Heart right ventricle (tissue), 16 donors: ENCODE measurements around the gene UXS1. TPM values are rescaled to one million over a fixed set of nuclear protein-coding genes. Genes with fewer than 3 reads are reported as not detected.

Experiments used
- ATAC-seq, 8 donors: fragments of 200-7000 bp; cut with Tn5 transposase; one replicate each; pipeline ENCODE4 v1.9.1; 2020; ENCODE audit warnings: mild to moderate bottlenecking in 8 of 8, moderate library complexity in 8 of 8, moderate number of reproducible peaks in 1 of 8
- DNase-seq, 2 donors: peaks; one replicate each; pipeline ENCODE4 v3.0.0-alpha.2; 2020
- H3K27ac ChIP-seq, 10 donors: fragments of 200-600 bp; sonication (generic) in 2 of 10; one replicate each; pipeline versions ENCODE4 v1.5.0 to v1.8.0; 2020 to 2022; ENCODE audit warnings: mild to moderate bottlenecking in 3 of 10
- H3K27me3 ChIP-seq, 7 donors: fragments of 200-600 bp; one replicate each; pipeline ENCODE4 v1.8.0; 2021 to 2022; ENCODE audit warnings: mild to moderate bottlenecking in 2 of 7
- H3K36me3 ChIP-seq, 9 donors: fragments of 200-600 bp; sonication (generic) in 1 of 9; one replicate each; pipeline versions ENCODE4 v1.5.0 to v1.8.0; 2020 to 2022; ENCODE audit warnings: mild to moderate bottlenecking in 2 of 9
- H3K4me1 ChIP-seq, 9 donors: fragments of 200-600 bp; sonication (generic) in 1 of 9; one replicate each; pipeline versions ENCODE4 v1.5.0 to v1.8.0; 2020 to 2022; ENCODE audit warnings: mild to moderate bottlenecking in 4 of 9
- H3K4me3 ChIP-seq, 10 donors: fragments of 200-600 bp; sonication (generic) in 2 of 10; one replicate each; pipeline versions ENCODE4 v1.5.0 to v1.8.0; 2020 to 2022; ENCODE audit warnings: mild to moderate bottlenecking in 7 of 10, moderate library complexity in 2 of 10
- H3K9me3 ChIP-seq, 11 donors: fragments of 200-600 bp in 10 of 11; sonication (generic) in 2 of 11; one replicate each; pipeline versions ENCODE4 v1.5.0 to v1.8.0; 2013 to 2022; ENCODE audit warnings: mild to moderate bottlenecking in 2 of 11, control low read depth in 1 of 11, moderate library complexity in 1 of 11
- CTCF ChIP-seq, 9 donors: fragments of 200-600 bp; sonication (generic) in 2 of 9; IDR thresholded peaks; one replicate each; pipeline versions ENCODE4 v1.5.0 to v1.8.0; 2021 to 2022; ENCODE audit warnings: antibody characterized with exemption in 9 of 9, mild to moderate bottlenecking in 5 of 9, moderate library complexity in 1 of 9
- WGBS, 2 donors: extraction: QIAGEN DNeasy Blood & Tissue Kit; methylation state at CpG; one replicate each; pipeline ENCODE4 v1.1.7; 2013; ENCODE audit warnings: inconsistent platforms in 1 of 2; 5-methylcytosine and 5-hydroxymethylcytosine counted together
- intact Hi-C, 10 donors: fragments of 100-400 bp; cut with DNase I; formaldehyde crosslinking; loops; one replicate each; pipeline versions ENCODE4 v1.11.1 to v1.14.2; 2022
- polyA plus RNA-seq, 2 donors: library from polyadenylated mRNA; stranded (reverse); fragments of 200-250 nt; gene quantifications; one replicate each; pipeline ENCODE4 v1.2.3, GENCODE V29; 2013
- total RNA-seq, 10 donors: library from RNA; stranded (reverse); fragmentation: NEBNext Ultra II Directional in 3 of 10; extraction: Animal tissue kit (Norgen Biotek cat#: 25700) in 3 of 10; gene quantifications; one replicate each; pipeline versions ENCODE4 v1.2.1 to v1.2.4, GENCODE V29; 2021 to 2023
- donor health status: Arrhythmogenic right ventricular cardiomyopathy.
- donor health status: ischemic (EF 13 %, LVEDD 7.1; RV severe dilation, severe dysfunction).
- donor health status: healthy with polysubstance abuse.
- donor health status: DM: no; HTN: yes; CAD: no.
- donor health status: DM: no; HTN: no; CAD: no.
- donor health status: ischemic (EF 25% LVEDD 6.9; RV normal size, moderate dysfunction).
- donor health status: ischemic (EF 25% LVEDD 5.7; RV mildly dilated, moderate dysfunction).
- donor health status: healthy.
- donor health status: DM: yes; HTN: yes; CAD: no.
- donor health status: Ischemic cardiomyopathy.
- donor health status: ischemic (EF 35%, LVEDD 5.7; RV mildly dilated, moderate dysfunction).
- donor health status: nonischemic (EF 11% LVEDD 7.7; RV severe dilation, severe dysfunction).
- donor health status: DM: yes; HTN: yes; CAD: no.
- donor health status: PGD.
- donor health status: ischemic (EF 29% LVEDD 5.4; RV normal size, mild dysfunction).
- donor health status: nonischemic (EF 23%, LVEDD 6.1; RV moderate dilation, normal function).

Gene UXS1
- total and polyA plus RNA-seq, 12 donors: 7.1 to 35.0 (median 25.1) TPM

DNA sequence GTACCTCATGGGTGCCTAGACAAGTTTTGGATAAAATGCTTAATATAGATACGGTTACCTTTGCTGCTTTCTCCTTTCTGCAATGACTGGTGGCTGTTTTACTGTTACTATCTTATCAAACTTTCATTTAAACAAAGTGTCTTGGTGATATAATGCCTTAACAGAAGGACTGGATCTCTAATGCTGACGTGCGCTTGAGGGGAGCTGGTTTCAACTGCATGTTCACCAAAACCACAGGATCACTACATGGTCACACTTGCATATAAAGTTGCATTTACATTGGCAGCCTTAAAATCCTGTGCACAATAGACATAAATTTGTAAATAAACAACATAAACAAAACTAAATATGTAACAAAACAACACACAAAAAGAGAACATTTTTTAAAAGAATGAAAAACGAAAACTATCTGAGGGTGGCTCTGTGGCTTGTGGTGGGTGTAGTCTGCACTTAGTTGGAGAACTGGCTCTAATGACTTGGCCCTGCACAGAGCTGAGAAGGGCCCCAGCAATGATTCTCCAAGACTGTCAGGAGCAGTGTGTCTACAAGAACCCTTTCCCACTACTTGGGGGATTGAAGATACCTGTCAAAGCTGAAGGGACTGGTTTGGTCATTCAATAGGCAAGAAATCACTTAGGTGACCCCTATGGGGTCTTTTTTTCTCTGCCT, 135.5 kb downstream of the UXS1 start:
- DNase-seq: no peak
- Histone ChIP-seq H3K9me3 (peaks cover 0 to 6% (median 0%) of the 10 kb centered on the region in 11 donors), H3K27me3 (no peaks in the 10 kb centered on the region), H3K4me1 (peaks cover 0 to 3% (median 0%) of the 10 kb centered on the region in 9 donors), H3K27ac (no peak overlapping the region), H3K36me3 (no peaks in the 10 kb centered on the region), H3K4me3 (no peak overlapping the region)
- intact Hi-C loops: no loop called here
- WGBS, 2 donors: 76 to 81% methylated on average over 4 of the region's 4 CpGs
- no peak for ATAC-seq
- no peak for TF ChIP-seq CTCF (IDR thresholded peaks at IDR 0.05)

GRCh38 chr2:106057206-106057605, 136.9 kb downstream of the UXS1 start:
- WGBS, 2 donors: 74 to 79% methylated on average over 4 of the region's 4 CpGs
- Histone ChIP-seq H3K9me3 (peaks cover 0 to 6% (median 0%) of the 10 kb centered on the region in 11 donors), H3K27me3 (no peaks in the 10 kb centered on the region), H3K36me3 (no peaks in the 10 kb centered on the region), H3K4me1 (peaks cover 0 to 13% (median 0%) of the 10 kb centered on the region in 9 donors), H3K4me3 (no peak overlapping the region), H3K27ac (no peak overlapping the region)
- ATAC-seq: no peak
- intact Hi-C loops: no loop called here
- no peak for DNase-seq
- no peak for TF ChIP-seq CTCF (IDR thresholded peaks at IDR 0.05)

- DNase-seq (no peak), ATAC-seq (no peak)
- no peak for TF ChIP-seq CTCF (IDR thresholded peaks at IDR 0.05)
- intact Hi-C loops: no loop called here
- WGBS, 2 donors: 92 to 93% methylated on average over 12 of the region's 12 CpGs
- H3K4me3 ChIP-seq: no peak overlapping the region
- H3K9me3 ChIP-seq: no peaks in the 10 kb centered on the region
- H3K4me1 ChIP-seq: peaks cover 0 to 13% (median 0%) of the 10 kb centered on the region in 9 donors
- H3K27me3 ChIP-seq: no peaks in the 10 kb centered on the region
- no peaks in the 10 kb centered on the region for H3K36me3 ChIP-seq
- H3K27ac ChIP-seq: no peak overlapping the region
Observed at GRCh38 chr2:106054880-106055655, 139.0 kb downstream of the UXS1 start.

DNA sequence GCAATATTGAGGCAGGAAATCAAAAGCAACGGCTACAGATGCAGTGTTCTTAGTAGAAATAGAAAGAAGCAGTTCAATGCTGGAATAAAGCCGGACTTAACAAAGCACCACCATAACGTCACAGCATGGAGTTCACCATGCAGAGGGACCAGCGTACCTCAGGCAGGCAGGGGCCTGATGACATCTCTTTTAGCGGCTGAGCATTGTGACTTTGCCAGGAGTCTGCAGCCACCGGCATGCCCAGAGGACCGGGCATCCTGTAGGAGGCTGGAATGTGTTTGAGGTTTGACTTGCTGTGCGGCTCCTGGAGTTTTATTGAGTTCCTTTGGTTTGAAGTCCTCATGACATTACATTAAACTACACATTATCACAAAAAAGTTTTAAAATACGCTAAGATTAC, 139.8 kb downstream of the UXS1 start:
- Histone ChIP-seq H3K4me3 (no peak overlapping the region), H3K4me1 (peaks cover 0 to 13% (median 0%) of the 10 kb centered on the region in 9 donors), H3K9me3 (no peaks in the 10 kb centered on the region), H3K36me3 (no peaks in the 10 kb centered on the region), H3K27ac (no peak overlapping the region), H3K27me3 (no peaks in the 10 kb centered on the region)
- intact Hi-C loops: no loop called here
- WGBS, 2 donors: 94 to 96% methylated on average over 9 of the region's 9 CpGs
- TF ChIP-seq CTCF (IDR thresholded peaks at IDR 0.05): no peak
- ATAC-seq: no peak
- no peak for DNase-seq
